Motor neuron (in vitro differentiated cells): ENCODE data around the gene MMUT. TPM values are rescaled to one million over a fixed set of nuclear protein-coding genes. Genes with fewer than 3 reads are reported as not detected.
A peak's percentile ranks its signal among the peaks of the same experiment; 100 is the strongest.
"Not testable (repeated sequence)": the region's sequence is repeated elsewhere in the genome, so short reads cannot be mapped to it uniquely, and the experiment has no call there.

Experiments used
- ATAC-seq, 8 experiments: fragments of 200-7000 bp; cut with Tn5 transposase; replicated peaks in 6 of 8; 2 replicates each; pipeline ENCODE4 v1.8.0; 2021; ENCODE audit warnings: mild to moderate bottlenecking in 8 of 8, moderate library complexity in 8 of 8
- H3K27ac ChIP-seq, 2 donors: fragments of 250-450 bp; sonication (Bioruptor Pico); 2 replicates each; pipeline ENCODE4 v1.9.0; 2021; ENCODE audit warnings: antibody characterized with exemption in 2 of 2, mild to moderate bottlenecking in 2 of 2, moderate library complexity in 1 of 2
- H3K4me1 ChIP-seq, 2 donors: fragments of 250-450 bp; sonication (Bioruptor Pico); replicated peaks in 1 of 2; 2 replicates each; pipeline ENCODE4 v1.6.1; 2021; ENCODE audit warnings: antibody characterized with exemption in 2 of 2, mild to moderate bottlenecking in 2 of 2, moderate library complexity in 1 of 2
- H3K4me3 ChIP-seq, 5 donors: fragments of 250-450 bp; sonication (Bioruptor Pico); 2 replicates each; pipeline ENCODE4 v1.9.0; 2021; ENCODE audit warnings: antibody characterized with exemption in 5 of 5, mild to moderate bottlenecking in 5 of 5, moderate library complexity in 4 of 5
- WGBS, 10 experiments: fragments of 450-650 bp; shearing (Covaris generic); methylation state at CpG; one replicate each; pipeline ENCODE4 v1.0.0; 2022; 5-methylcytosine and 5-hydroxymethylcytosine counted together
- in situ Hi-C, 9 experiments: fragments of 400-800 bp; cut with MboI; loops; one replicate each; pipeline ENCODE4 v1.15.0; 2021; ENCODE audit warnings: low sequenced_read_pairs in 9 of 9, low pct_unique_long_range_greater_than_20kb in 2 of 9; ENCODE audit not compliant: unreplicated experiment in 9 of 9
- total RNA-seq, 8 experiments: library from RNA; unstranded; fragments of 300-600 nt; gene quantifications; 2 replicates each; pipeline versions ENCODE4 v1.2.3 to v1.2.4, GENCODE V29; 2022

MMUT gene
- total RNA-seq, 8 experiments from 2014 or later: 9.3 to 31.2 (median 18.8) TPM

DNA sequence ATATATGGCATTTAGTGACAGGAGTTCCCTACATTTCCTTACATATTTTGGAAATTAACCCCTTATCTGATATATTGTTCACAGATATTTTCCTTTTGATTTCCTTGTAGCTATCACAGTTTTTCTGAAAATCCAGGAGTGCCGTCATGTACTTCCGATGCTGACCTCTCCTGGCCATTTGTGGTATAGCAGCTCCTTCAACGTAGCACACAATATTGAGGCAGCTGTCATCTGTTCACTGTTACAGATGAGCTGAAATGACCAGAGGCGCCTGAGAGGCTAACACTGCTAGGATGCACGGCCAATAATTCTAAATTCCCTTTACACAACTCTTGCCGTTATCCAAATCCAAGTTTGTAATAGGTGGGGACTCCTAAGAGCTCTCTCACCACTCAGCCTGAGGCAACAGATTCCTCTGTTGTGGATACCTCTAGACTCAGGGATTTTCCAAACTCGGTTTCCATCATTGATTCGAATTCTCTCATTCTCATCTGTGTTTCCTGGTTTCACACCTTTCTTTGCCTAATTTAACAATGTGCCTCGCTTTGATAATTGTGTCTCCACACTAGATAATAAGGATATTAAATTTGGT lies 53.0 kb downstream of the MMUT start:
- in situ Hi-C loops: loop anchor here in 6 of 9 experiments (25.0 kb wide), 6 partner anchors 102 to 1773 kb away; partner anchors contain the start of gene OPN5 (in 6 of the 6)
- peaks cover 0 to 6% of the 10 kb centered on the region in 2 donors for H3K4me1 ChIP-seq
- 0 to 38% (median 19%) methylated on average over 2 to 9 of the region's 9 CpGs; no CpG with 5 or more reads in 1 of the 10 experiments for WGBS, 10 experiments

DNA sequence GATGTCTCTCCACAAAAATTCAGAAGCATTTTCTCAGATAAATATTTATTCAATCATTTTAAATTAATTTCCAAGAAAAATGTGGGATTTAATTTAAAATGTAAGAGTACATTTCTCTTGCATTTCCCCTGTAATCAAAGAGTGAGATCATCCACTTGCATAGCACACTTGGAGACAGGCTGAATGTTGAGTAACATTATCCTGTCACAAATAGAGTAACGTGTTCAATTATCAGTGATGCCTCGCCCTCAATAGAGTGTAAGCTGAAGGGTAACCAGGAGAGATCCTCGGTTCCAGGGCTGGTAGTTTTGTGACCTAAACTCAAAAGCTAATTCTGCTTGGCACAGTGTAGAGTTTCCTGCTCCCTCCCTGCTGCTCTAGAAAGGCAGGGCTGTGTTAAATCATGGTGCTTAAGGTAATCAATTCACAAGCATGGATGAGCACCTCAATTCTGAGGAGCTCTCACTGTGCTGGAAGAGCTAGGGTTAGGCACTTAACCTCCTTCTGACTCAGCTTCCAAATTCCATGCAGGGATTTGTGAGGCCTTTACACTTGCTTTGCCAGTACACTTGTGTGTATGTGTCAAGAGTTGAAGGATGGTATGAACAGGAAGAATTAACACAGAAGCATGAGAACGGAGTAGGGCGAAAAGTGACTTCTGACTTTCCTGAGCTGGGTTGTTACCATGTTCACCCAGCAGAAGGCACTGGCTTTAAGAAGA lies 56.6 kb downstream of the MMUT start:
- in situ Hi-C loops: loop anchor here in 6 of 9 experiments (25.0 kb wide), 6 partner anchors 106 to 1769 kb away; partner anchors contain the start of gene OPN5 (in 6 of the 6)
- Histone ChIP-seq H3K4me3 (no peak overlapping the region), H3K27ac (no peak overlapping the region), H3K4me1 (peaks cover 0 to 6% of the 10 kb centered on the region in 2 donors)
- WGBS, 10 experiments: 30 to 100% (median 76%) methylated on average over 2 to 5 of the region's 5 CpGs; no CpG with 5 or more reads in 3 of the 10 experiments
- peak in 7 of 8 experiments; percentile 63 to 88 (median 74) for ATAC-seq

More for the DNA sequence above, 53.0 kb downstream of the MMUT start:
- H3K4me3 ChIP-seq: no peak overlapping the region
- peak; percentile 77 to 85 (median 82) for ATAC-seq
- H3K27ac ChIP-seq: no peak overlapping the region

DNA sequence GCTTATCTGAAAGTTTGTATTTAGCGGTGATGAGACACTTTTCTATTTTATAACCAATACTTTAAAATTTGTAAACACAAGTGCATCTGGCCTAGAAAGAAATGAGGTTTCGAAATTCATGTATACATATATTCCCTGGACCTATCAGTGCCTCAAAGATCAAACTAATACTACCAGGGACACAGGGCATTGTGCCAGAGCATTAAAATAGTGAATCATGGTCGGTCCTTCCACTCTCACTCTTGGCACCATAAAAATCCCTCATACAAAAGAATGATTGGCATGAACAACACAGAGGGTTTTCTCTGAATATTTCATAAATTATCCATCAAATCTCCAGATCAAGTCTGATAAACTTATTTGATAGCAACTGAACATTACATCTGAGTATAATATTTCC lies 62.0 kb downstream of the MMUT start:
- WGBS, 10 experiments: 34 to 83% (median 62%) methylated on average over 2 to 3 of the region's 3 CpGs; no CpG with 5 or more reads in 2 of the 10 experiments
- Histone ChIP-seq H3K4me1 (no peaks in the 10 kb centered on the region), H3K4me3 (no peak overlapping the region), H3K27ac (no peak overlapping the region)
- no peak for ATAC-seq
- in situ Hi-C loops: loop anchor here in 6 of 9 experiments (25.0 kb wide), 6 partner anchors 111 to 1764 kb away; partner anchors contain the start of gene OPN5 (in 6 of the 6)

DNA sequence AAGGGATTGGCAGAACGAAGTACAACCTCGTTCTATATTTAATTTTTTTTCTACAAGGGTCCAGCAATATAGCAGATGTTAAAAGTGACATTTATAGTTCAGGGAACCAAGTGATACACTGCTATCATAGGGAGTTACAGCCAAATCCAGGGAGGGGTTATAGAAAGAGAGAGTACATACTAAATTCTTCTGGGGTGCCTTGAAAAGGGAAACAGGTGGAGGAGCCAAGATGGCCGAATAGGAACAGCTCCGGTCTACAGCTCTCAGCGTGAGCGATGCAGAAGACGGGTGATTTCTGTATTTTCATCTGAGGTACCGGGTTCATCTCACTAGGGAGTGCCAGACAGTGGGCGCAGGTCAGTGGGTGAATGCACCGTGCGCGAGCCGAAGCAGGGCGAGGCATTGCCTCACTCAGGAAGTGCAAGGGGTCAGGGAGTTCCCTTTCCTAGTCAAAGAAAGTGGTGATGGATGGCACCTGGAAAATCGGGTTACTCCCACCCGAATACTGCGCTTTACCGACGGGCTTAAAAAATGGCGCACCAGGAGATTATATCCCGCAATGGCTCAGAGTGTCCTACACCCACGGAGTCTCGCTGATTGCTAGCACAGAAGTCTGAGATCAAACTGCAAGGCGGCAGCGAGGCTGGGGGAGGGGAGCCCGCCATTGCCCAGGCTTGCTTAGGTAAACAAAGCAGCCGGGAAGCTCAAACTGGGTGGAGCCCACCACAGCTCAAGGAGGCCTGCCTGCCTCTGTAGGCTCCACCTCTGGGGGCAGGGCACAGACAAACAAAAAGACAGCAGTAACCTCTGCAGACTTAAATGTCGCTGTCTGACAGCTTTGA lies 76.2 kb downstream of the MMUT start:
- in situ Hi-C loops, H3K4me3 ChIP-seq, ATAC-seq, H3K4me1 ChIP-seq, H3K27ac ChIP-seq: not testable (repeated sequence)
- 10 to 96% (median 75%) methylated on average over 1 to 19 of the region's 28 CpGs for WGBS, 10 experiments

- Histone ChIP-seq H3K27ac (no peak overlapping the region), H3K4me1 (no peaks in the 10 kb centered on the region), H3K4me3 (no peak overlapping the region)
- ATAC-seq: peak in 1 of 8 experiments; percentile 73
- in situ Hi-C loops: no loop called here
- 6 to 79% (median 50%) methylated on average over 1 to 2 of the region's 2 CpGs; no CpG with 5 or more reads in 1 of the 10 experiments for WGBS, 10 experiments
These were observed 78.1 kb downstream of the MMUT start for GRCh38 chr6:49384904-49385303.

Other genes starting within 250 kb of the MMUT start
- 10 to 100 TPM in 1 of 8 experiments, 1 to 10 TPM in 7; 1.9 to 12.4 (median 6.1) TPM for gene CENPQ, start 117 bp upstream of the MMUT start, total RNA-seq
- gene GLYATL3, start 36.7 kb upstream of the MMUT start, total RNA-seq: not detected
- gene C6orf141, start 87.4 kb upstream of the MMUT start, total RNA-seq: under 1 TPM in 4 of 8 experiments, not detected in 4; 0.28 to 0.71 (median 0.50) TPM
- gene RHAG, start 173.6 kb upstream of the MMUT start, total RNA-seq: under 1 TPM in 1 of 8 experiments, not detected in 7; 0.28 TPM